ENCODE measurements around the gene DHX35.
A peak's percentile ranks its signal among the peaks of the same experiment; 100 is the strongest.

DHX35 gene

DNA sequence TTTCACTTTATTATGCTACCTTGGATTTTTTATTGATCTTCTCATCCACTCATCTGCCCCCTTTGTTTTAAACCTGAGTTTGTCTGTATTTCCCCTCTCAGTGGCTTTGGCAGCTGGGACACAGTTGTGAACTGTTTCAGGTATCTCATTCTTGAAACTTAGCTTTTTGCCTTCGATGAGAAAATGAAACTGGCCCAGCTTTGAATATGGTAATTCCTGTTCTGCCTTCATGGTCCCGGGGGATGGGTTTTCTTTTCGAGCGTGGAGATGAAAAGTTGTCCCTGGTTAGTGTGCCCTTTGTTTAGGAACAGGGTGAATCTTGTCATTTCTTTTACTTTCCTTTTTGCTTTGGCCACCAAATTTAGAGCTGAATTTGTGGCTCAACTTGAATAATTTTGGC, 25.6 kb downstream of the DHX35 start:
- no peak overlapping the region for H2AFZ ChIP-seq (ENCODE audit: low read depth, low read length)
- no peak overlapping the region for H4K8ac ChIP-seq (ENCODE audit: low read length)
- no peak overlapping the region for H3K4me3 ChIP-seq (ENCODE audit: insufficient read depth in 1 of 2, low read depth in 1 of 2, low read length in 2 of 2)
- peak overlapping the region; percentile 75 for H2AK5ac ChIP-seq (ENCODE audit: low read length, severe bottlenecking)
- H2BK5ac ChIP-seq (ENCODE audit: low read depth, low read length, poor library complexity, severe bottlenecking), result no peak overlapping the region
- H2BK120ac ChIP-seq (ENCODE audit: low read depth, low read length), result no peak overlapping the region
- no peak overlapping the region for H3K4me2 ChIP-seq (ENCODE audit: low read length, poor library complexity, severe bottlenecking)
- no peak overlapping the region for H2BK15ac ChIP-seq (ENCODE audit: low read depth, poor library complexity, severe bottlenecking)
- no peak overlapping the region for H2BK12ac ChIP-seq (ENCODE audit: low read length in 2 of 2)
- peaks cover 0 to 33% of the 10 kb centered on the region in 2 experiments for H3K36me3 ChIP-seq (ENCODE audit: control insufficient read depth in 1 of 2, insufficient read depth in 2 of 2, low read depth in 1 of 2, low read length in 2 of 2)
- DNase-seq, result no peak
- no peak overlapping the region for H4K91ac ChIP-seq (ENCODE audit: low read length)
- no peaks in the 10 kb centered on the region for H3K27me3 ChIP-seq (ENCODE audit: control insufficient read depth in 1 of 2, insufficient read depth in 1 of 2, low read length in 2 of 2)
- no peak overlapping the region for H3K27ac ChIP-seq (ENCODE audit: low read length, poor library complexity, severe bottlenecking)
- no peak overlapping the region for H3K9ac ChIP-seq (ENCODE audit: low read length)
- H3K79me1 ChIP-seq (replicated peaks; ENCODE audit: low read length, poor library complexity, severe bottlenecking), result peaks cover 23% of the 10 kb centered on the region
- H3K18ac ChIP-seq (ENCODE audit: low read depth in 1 of 2, low read length in 2 of 2), result no peak overlapping the region
- no peaks in the 10 kb centered on the region for H3K9me3 ChIP-seq (ENCODE audit: control insufficient read depth, low read length)
- no peak overlapping the region for H3K4ac ChIP-seq (ENCODE audit: low read depth in 1 of 2, low read length in 2 of 2)
- no peak overlapping the region for H3K14ac ChIP-seq (ENCODE audit: low read length in 2 of 2)
- H3K4me1 ChIP-seq (ENCODE audit: control insufficient read depth, insufficient read depth, low read depth, low read length), result peaks cover 6% of the 10 kb centered on the region
- over 99% methylated on average over 4 of the region's 4 CpGs for WGBS
- H3K23ac ChIP-seq (ENCODE audit: low read length in 2 of 2), result no peak overlapping the region

DNA sequence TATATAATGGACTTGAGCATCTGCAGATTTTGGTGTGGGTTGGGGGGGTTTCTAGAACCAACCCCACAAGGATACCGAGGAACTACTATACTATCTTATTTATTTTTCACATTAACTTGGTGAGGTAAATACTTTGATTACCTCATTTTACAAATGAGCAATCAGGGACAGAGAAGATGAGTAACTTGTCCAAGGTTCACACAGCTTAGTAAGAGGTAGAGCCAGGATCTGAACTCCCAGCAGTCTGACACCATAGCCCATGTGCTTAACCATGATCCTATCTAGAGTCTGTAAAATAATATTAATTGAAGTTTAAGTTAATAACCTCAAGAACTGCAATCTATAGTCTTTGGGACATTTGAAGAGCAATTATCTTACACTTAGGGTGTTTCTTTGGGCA, 28.6 kb downstream of the DHX35 start:
- no peak for DNase-seq
- Histone ChIP-seq H3K18ac (ENCODE audit: low read depth in 1 of 2, low read length in 2 of 2) (no peak overlapping the region), H3K9ac (ENCODE audit: low read length) (no peak overlapping the region), H3K27ac (ENCODE audit: low read length, poor library complexity, severe bottlenecking) (no peak overlapping the region), H3K4ac (ENCODE audit: low read depth in 1 of 2, low read length in 2 of 2) (no peak overlapping the region), H3K27me3 (ENCODE audit: control insufficient read depth in 1 of 2, insufficient read depth in 1 of 2, low read length in 2 of 2) (no peaks in the 10 kb centered on the region), H3K23ac (ENCODE audit: low read length in 2 of 2) (no peak overlapping the region), H3K14ac (ENCODE audit: low read length in 2 of 2) (no peak overlapping the region), H3K4me2 (ENCODE audit: low read length, poor library complexity, severe bottlenecking) (no peak overlapping the region), H3K36me3 (ENCODE audit: control insufficient read depth in 1 of 2, insufficient read depth in 2 of 2, low read depth in 1 of 2, low read length in 2 of 2) (peaks cover 5 to 47% of the 10 kb centered on the region in 2 experiments), H4K8ac (ENCODE audit: low read length) (no peak overlapping the region), H2AFZ (ENCODE audit: low read depth, low read length) (no peak overlapping the region), H3K4me1 (ENCODE audit: control insufficient read depth, insufficient read depth, low read depth, low read length) (peaks cover 3% of the 10 kb centered on the region), H2BK12ac (ENCODE audit: low read length in 2 of 2) (no peak overlapping the region), H4K91ac (ENCODE audit: low read length) (no peak overlapping the region), H2BK5ac (ENCODE audit: low read depth, low read length, poor library complexity, severe bottlenecking) (no peak overlapping the region), H3K79me1 (replicated peaks; ENCODE audit: low read length, poor library complexity, severe bottlenecking) (peaks cover 22% of the 10 kb centered on the region), H2AK5ac (ENCODE audit: low read length, severe bottlenecking) (no peak overlapping the region), H2BK15ac (ENCODE audit: low read depth, poor library complexity, severe bottlenecking) (no peak overlapping the region), H2BK120ac (ENCODE audit: low read depth, low read length) (no peak overlapping the region), H3K4me3 (ENCODE audit: insufficient read depth in 1 of 2, low read depth in 1 of 2, low read length in 2 of 2) (no peak overlapping the region), H3K9me3 (ENCODE audit: control insufficient read depth, low read length) (no peaks in the 10 kb centered on the region)
- no CpG with 5 or more reads among the region's 1 CpG for WGBS

- Histone ChIP-seq H3K27ac (ENCODE audit: low read length, poor library complexity, severe bottlenecking) (no peak overlapping the region), H2BK12ac (ENCODE audit: low read length in 2 of 2) (no peak overlapping the region), H3K79me1 (replicated peaks; ENCODE audit: low read length, poor library complexity, severe bottlenecking) (peaks cover 21% of the 10 kb centered on the region), H4K8ac (ENCODE audit: low read length) (no peak overlapping the region), H3K23ac (ENCODE audit: low read length in 2 of 2) (no peak overlapping the region), H2AFZ (ENCODE audit: low read depth, low read length) (no peak overlapping the region), H2AK5ac (ENCODE audit: low read length, severe bottlenecking) (no peak overlapping the region), H3K18ac (ENCODE audit: low read depth in 1 of 2, low read length in 2 of 2) (no peak overlapping the region), H2BK5ac (ENCODE audit: low read depth, low read length, poor library complexity, severe bottlenecking) (no peak overlapping the region), H2BK15ac (ENCODE audit: low read depth, poor library complexity, severe bottlenecking) (no peak overlapping the region), H3K27me3 (ENCODE audit: control insufficient read depth in 1 of 2, insufficient read depth in 1 of 2, low read length in 2 of 2) (no peaks in the 10 kb centered on the region), H2BK120ac (ENCODE audit: low read depth, low read length) (no peak overlapping the region), H3K14ac (ENCODE audit: low read length in 2 of 2) (no peak overlapping the region), H3K36me3 (ENCODE audit: control insufficient read depth in 1 of 2, insufficient read depth in 2 of 2, low read depth in 1 of 2, low read length in 2 of 2) (peaks cover 5 to 57% of the 10 kb centered on the region in 2 experiments), H4K91ac (ENCODE audit: low read length) (no peak overlapping the region), H3K4me3 (ENCODE audit: insufficient read depth in 1 of 2, low read depth in 1 of 2, low read length in 2 of 2) (no peak overlapping the region), H3K9ac (ENCODE audit: low read length) (no peak overlapping the region), H3K4me1 (ENCODE audit: control insufficient read depth, insufficient read depth, low read depth, low read length) (no peaks in the 10 kb centered on the region), H3K4ac (ENCODE audit: low read depth in 1 of 2, low read length in 2 of 2) (no peak overlapping the region), H3K9me3 (ENCODE audit: control insufficient read depth, low read length) (no peaks in the 10 kb centered on the region), H3K4me2 (ENCODE audit: low read length, poor library complexity, severe bottlenecking) (no peak overlapping the region)
- DNase-seq, result no peak
- WGBS, result 88% methylated on average over 3 of the region's 5 CpGs
Observed at GRCh38 chr20:38991814-38992704, 29.9 kb downstream of the DHX35 start.

DNA sequence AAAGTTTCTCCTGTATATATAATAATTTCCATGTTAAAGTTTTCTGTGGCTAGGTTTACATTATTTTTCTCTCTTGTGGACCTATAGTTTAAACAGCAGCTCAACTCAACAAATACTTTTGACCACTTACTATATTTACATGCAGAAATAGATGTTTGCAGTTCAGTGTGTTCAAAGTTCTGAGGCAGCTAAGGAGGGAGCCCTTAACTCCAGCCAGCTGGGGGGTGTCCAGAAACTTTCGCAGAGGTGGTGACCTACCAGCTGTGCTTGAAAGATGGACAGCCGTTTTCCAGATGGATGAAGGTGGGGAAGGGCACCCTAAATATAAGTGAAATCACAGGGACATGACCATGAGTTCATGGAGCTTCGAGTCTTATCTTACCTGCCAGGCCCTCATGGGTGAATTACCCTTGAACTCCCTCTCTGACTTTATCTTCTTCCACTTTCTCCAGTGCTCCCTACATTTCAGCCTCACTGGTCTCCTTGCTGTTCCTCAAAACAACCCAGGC, 33.4 kb downstream of the DHX35 start:
- Histone ChIP-seq H3K27ac (ENCODE audit: low read length, poor library complexity, severe bottlenecking) (no peak overlapping the region), H2BK15ac (ENCODE audit: low read depth, poor library complexity, severe bottlenecking) (no peak overlapping the region), H2AK5ac (ENCODE audit: low read length, severe bottlenecking) (no peak overlapping the region), H2AFZ (ENCODE audit: low read depth, low read length) (no peak overlapping the region), H3K18ac (ENCODE audit: low read depth in 1 of 2, low read length in 2 of 2) (no peak overlapping the region), H3K4me1 (ENCODE audit: control insufficient read depth, insufficient read depth, low read depth, low read length) (no peaks in the 10 kb centered on the region), H4K8ac (ENCODE audit: low read length) (no peak overlapping the region), H3K9ac (ENCODE audit: low read length) (no peak overlapping the region), H2BK120ac (ENCODE audit: low read depth, low read length) (no peak overlapping the region), H3K14ac (ENCODE audit: low read length in 2 of 2) (no peak overlapping the region), H3K4me2 (ENCODE audit: low read length, poor library complexity, severe bottlenecking) (no peak overlapping the region), H4K91ac (ENCODE audit: low read length) (no peak overlapping the region), H3K36me3 (ENCODE audit: control insufficient read depth in 1 of 2, insufficient read depth in 2 of 2, low read depth in 1 of 2, low read length in 2 of 2) (peaks cover 18 to 76% of the 10 kb centered on the region in 2 experiments), H3K79me1 (replicated peaks; ENCODE audit: low read length, poor library complexity, severe bottlenecking) (peaks cover 17% of the 10 kb centered on the region), H3K23ac (ENCODE audit: low read length in 2 of 2) (no peak overlapping the region), H3K27me3 (ENCODE audit: control insufficient read depth in 1 of 2, insufficient read depth in 1 of 2, low read length in 2 of 2) (no peaks in the 10 kb centered on the region), H2BK12ac (ENCODE audit: low read length in 2 of 2) (no peak overlapping the region), H3K4ac (ENCODE audit: low read depth in 1 of 2, low read length in 2 of 2) (no peak overlapping the region), H3K4me3 (ENCODE audit: insufficient read depth in 1 of 2, low read depth in 1 of 2, low read length in 2 of 2) (no peak overlapping the region), H2BK5ac (ENCODE audit: low read depth, low read length, poor library complexity, severe bottlenecking) (no peak overlapping the region), H3K9me3 (ENCODE audit: control insufficient read depth, low read length) (no peaks in the 10 kb centered on the region)
- DNase-seq, result no peak
- 97% methylated on average over 3 of the region's 3 CpGs for WGBS
